Thoracic aorta (tissue), 2 donors: Measurements from ENCODE around the gene CTNNBL1. TPM values are rescaled to one million over a fixed set of nuclear protein-coding genes. Genes with fewer than 3 reads are reported as not detected.

Source experiments
- ATAC-seq: fragments of 150-250 bp; one replicate; pipeline ENCODE4 v1.8.0; 2017; ENCODE audit warnings: low read depth; ENCODE audit not compliant: insufficient number of reproducible peaks, low FRiP score
- DNase-seq: peaks from one replicate; pipeline ENCODE4 v3.0.0-alpha.2; 2020; ENCODE audit warnings: low spot score
- H3K27ac ChIP-seq, 2 donors: fragments of 200-600 bp; sonication (generic); 1 replicate in 1 of 2; 2 replicates in 1 of 2; pipeline ENCODE4 v1.5.1; 2016; ENCODE audit warnings: mild to moderate bottlenecking in 2 of 2, moderate library complexity in 2 of 2
- H3K27me3 ChIP-seq: fragments of 200-600 bp; sonication (generic); replicated peaks from 2 replicates; pipeline ENCODE4 v1.6.0; 2016; ENCODE audit warnings: mild to moderate bottlenecking; ENCODE audit not compliant: insufficient read depth
- H3K36me3 ChIP-seq: fragments of 200-600 bp; sonication (generic); one replicate; pipeline ENCODE4 v1.5.1; 2016
- H3K4me1 ChIP-seq, 2 donors: fragments of 200-600 bp; sonication (generic); 1 replicate in 1 of 2; 2 replicates in 1 of 2; pipeline versions ENCODE4 v1.5.1 to v1.6.0; 2016; ENCODE audit warnings: low read depth in 2 of 2, mild to moderate bottlenecking in 1 of 2; ENCODE audit not compliant: control insufficient read depth in 1 of 2
- H3K4me3 ChIP-seq: fragments of 200-600 bp; sonication (generic); 2 replicates; pipeline ENCODE4 v1.5.1; 2016; ENCODE audit warnings: mild to moderate bottlenecking
- H3K9me3 ChIP-seq: fragments of 200-600 bp; sonication (generic); 2 replicates; pipeline ENCODE4 v1.5.1; 2016
- CTCF ChIP-seq: fragments of 200-600 bp; sonication (generic); IDR thresholded peaks from one replicate; pipeline ENCODE4 v1.5.1; 2019; ENCODE audit warnings: antibody characterized with exemption
- total RNA-seq, 2 donors: library from RNA; depleted of rRNA; stranded (reverse); fragments of >200 nt; gene quantifications; one replicate each; pipeline versions ENCODE4 v1.1.0 to v1.2.3, GENCODE V29; 2016

Gene CTNNBL1
- total RNA-seq, 2 donors from 2014 or later, result 22.6 to 34.3 TPM

GRCh38 chr20:37742131-37742530 lies 48.3 kb downstream of the CTNNBL1 start:
- Histone ChIP-seq H3K36me3 (peaks cover 19% of the 10 kb centered on the region), H3K27ac (no peak overlapping the region), H3K27me3 (no peaks in the 10 kb centered on the region), H3K4me1 (peaks cover 6 to 9% of the 10 kb centered on the region in 2 donors), H3K9me3 (no peaks in the 10 kb centered on the region), H3K4me3 (no peak overlapping the region)
- no peak for TF ChIP-seq CTCF
- ATAC-seq (no peak), DNase-seq (no peak)

GRCh38 chr20:37744347-37744746 lies 50.5 kb downstream of the CTNNBL1 start:
- peaks cover 7% of the 10 kb centered on the region for H3K36me3 ChIP-seq
- no peaks in the 10 kb centered on the region for H3K9me3 ChIP-seq
- TF ChIP-seq CTCF, result no peak
- ATAC-seq, result no peak
- H3K4me1 ChIP-seq, result peaks cover 6 to 9% of the 10 kb centered on the region in 2 donors
- DNase-seq, result no peak
- no peak overlapping the region for H3K27ac ChIP-seq
- no peaks in the 10 kb centered on the region for H3K27me3 ChIP-seq
- no peak overlapping the region for H3K4me3 ChIP-seq

- H3K4me3 ChIP-seq, result no peak overlapping the region
- H3K9me3 ChIP-seq, result no peaks in the 10 kb centered on the region
- H3K36me3 ChIP-seq, result peaks cover 7% of the 10 kb centered on the region
- no peaks in the 10 kb centered on the region for H3K27me3 ChIP-seq
- DNase-seq (no peak), ATAC-seq (no peak)
- H3K27ac ChIP-seq, result no peak overlapping the region
- peaks cover 6 to 9% of the 10 kb centered on the region in 2 donors for H3K4me1 ChIP-seq
- no peak for TF ChIP-seq CTCF
Measured at GRCh38 chr20:37745553-37745952, 51.7 kb downstream of the CTNNBL1 start.

DNA sequence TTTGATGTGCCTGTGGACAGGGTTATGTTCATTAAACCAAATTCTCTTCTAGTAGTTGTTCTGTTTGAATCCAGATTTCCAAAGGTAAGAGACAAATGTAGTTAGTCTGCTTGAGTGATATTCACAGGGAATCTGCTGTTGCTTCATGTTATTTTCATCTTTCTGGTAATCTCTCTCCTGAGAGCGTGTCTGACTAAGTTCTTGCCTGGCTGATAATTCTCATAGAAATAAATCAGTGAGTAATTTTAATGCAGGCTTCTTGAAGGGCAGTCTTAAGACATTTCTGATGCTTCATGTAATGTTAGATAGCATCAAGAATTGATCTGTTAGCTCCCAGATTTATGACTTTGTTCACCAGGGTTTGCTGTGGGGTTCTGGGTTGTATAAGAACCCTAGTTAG lies 54.2 kb downstream of the CTNNBL1 start:
- TF ChIP-seq CTCF, result no peak
- Histone ChIP-seq H3K36me3 (peaks cover 7% of the 10 kb centered on the region), H3K27ac (no peak overlapping the region), H3K4me1 (no peaks in the 10 kb centered on the region), H3K27me3 (no peaks in the 10 kb centered on the region), H3K9me3 (no peaks in the 10 kb centered on the region), H3K4me3 (no peak overlapping the region)
- no peak for DNase-seq
- no peak for ATAC-seq

DNA sequence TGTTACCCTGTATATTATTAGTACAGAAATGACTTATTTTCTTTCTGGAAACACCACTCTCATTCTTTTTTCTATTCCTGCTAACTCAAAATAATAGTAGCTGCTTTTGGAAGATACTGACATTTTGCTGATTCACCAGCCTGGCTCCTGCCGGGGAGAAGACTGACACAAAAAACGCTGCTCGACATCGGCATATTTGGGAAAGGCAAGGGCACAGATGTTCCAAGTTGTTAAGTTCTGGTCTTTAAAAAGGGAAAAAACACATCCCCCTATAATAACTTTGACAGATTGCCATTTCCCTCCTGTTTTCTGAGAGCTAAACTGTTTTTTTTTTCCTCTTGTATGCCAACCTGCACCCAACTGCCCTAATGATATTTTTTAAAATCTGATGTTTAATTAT lies 55.4 kb downstream of the CTNNBL1 start:
- no peaks in the 10 kb centered on the region for H3K27me3 ChIP-seq
- H3K4me1 ChIP-seq, result no peaks in the 10 kb centered on the region
- H3K4me3 ChIP-seq, result no peak overlapping the region
- H3K36me3 ChIP-seq, result peaks cover 7% of the 10 kb centered on the region
- DNase-seq (no peak), ATAC-seq (no peak)
- H3K9me3 ChIP-seq, result no peaks in the 10 kb centered on the region
- H3K27ac ChIP-seq, result no peak overlapping the region
- TF ChIP-seq CTCF, result no peak
